Measurements from ENCODE around the gene FCSK. TPM values are rescaled to one million over a fixed set of nuclear protein-coding genes. Genes with fewer than 3 reads are reported as not detected.

Gene FCSK
- total RNA-seq, 1 experiment from 2014 or later: 6.4 TPM

- Histone ChIP-seq H3K27ac (ENCODE audit: low read length) (peak overlapping the region; percentile 82), H4K20me1 (ENCODE audit: insufficient read depth, low read depth, low read length) (no peaks in the 10 kb centered on the region), H3K9ac (ENCODE audit: low read length) (peak overlapping the region; percentile 41), H2AFZ (ENCODE audit: low read length) (no peak overlapping the region), H3K4me1 (ENCODE audit: low read length) (peaks cover 30% of the 10 kb centered on the region), H3K9me3 (ENCODE audit: low read length) (no peaks in the 10 kb centered on the region), H3K4me2 (ENCODE audit: low read depth, low read length, poor library complexity, severe bottlenecking) (peak overlapping the region; percentile 48), H3K36me3 (ENCODE audit: insufficient read depth, low read length) (no peaks in the 10 kb centered on the region), H3K4me3 (ENCODE audit: low read length) (peak overlapping the region; percentile 25; the same call in 1 of the 2 replicates), H3K27me3 (ENCODE audit: low read length) (no peaks in the 10 kb centered on the region), H3K9me2 (replicated peaks; ENCODE audit: insufficient read depth, low read length) (no peaks in the 10 kb centered on the region), H3K79me2 (ENCODE audit: low read length) (no peaks in the 10 kb centered on the region)
- DNase-seq: peak; percentile 66
Measured at GRCh38 chr16:70475054-70475871, 20.9 kb downstream of the FCSK start.

GRCh38 chr16:70476272-70477020 lies 22.1 kb downstream of the FCSK start:
- peak overlapping the region; percentile 82 for H3K27ac ChIP-seq (ENCODE audit: low read length)
- no peak overlapping the region for H2AFZ ChIP-seq (ENCODE audit: low read length)
- no peaks in the 10 kb centered on the region for H4K20me1 ChIP-seq (ENCODE audit: insufficient read depth, low read depth, low read length)
- no peaks in the 10 kb centered on the region for H3K27me3 ChIP-seq (ENCODE audit: low read length)
- H3K9me3 ChIP-seq (ENCODE audit: low read length): no peaks in the 10 kb centered on the region
- H3K4me1 ChIP-seq (ENCODE audit: low read length): peaks cover 30% of the 10 kb centered on the region
- peak overlapping the region; percentile 13 for H3K4me2 ChIP-seq (ENCODE audit: low read depth, low read length, poor library complexity, severe bottlenecking)
- H3K79me2 ChIP-seq (ENCODE audit: low read length): no peaks in the 10 kb centered on the region
- H3K9me2 ChIP-seq (replicated peaks; ENCODE audit: insufficient read depth, low read length): no peaks in the 10 kb centered on the region
- H3K9ac ChIP-seq (ENCODE audit: low read length): peak overlapping the region; percentile 26
- no peak overlapping the region; the same call in 1 of the 2 replicates for H3K4me3 ChIP-seq (ENCODE audit: low read length)
- peak; percentile 50 for DNase-seq
- H3K36me3 ChIP-seq (ENCODE audit: insufficient read depth, low read length): no peaks in the 10 kb centered on the region

GRCh38 chr16:70478169-70478568 lies 23.8 kb downstream of the FCSK start:
- no peak overlapping the region for H3K27ac ChIP-seq (ENCODE audit: low read length)

GRCh38 chr16:70478912-70479341 lies 24.5 kb downstream of the FCSK start:
- Histone ChIP-seq H3K4me2 (ENCODE audit: low read depth, low read length, poor library complexity, severe bottlenecking) (no peak overlapping the region), H3K79me2 (ENCODE audit: low read length) (no peaks in the 10 kb centered on the region), H3K27ac (ENCODE audit: low read length) (no peak overlapping the region), H3K4me3 (ENCODE audit: low read length) (no peak overlapping the region), H4K20me1 (ENCODE audit: insufficient read depth, low read depth, low read length) (no peaks in the 10 kb centered on the region), H3K9me3 (ENCODE audit: low read length) (no peaks in the 10 kb centered on the region), H3K9ac (ENCODE audit: low read length) (no peak overlapping the region), H3K4me1 (ENCODE audit: low read length) (peaks cover 35% of the 10 kb centered on the region), H2AFZ (ENCODE audit: low read length) (no peak overlapping the region), H3K9me2 (replicated peaks; ENCODE audit: insufficient read depth, low read length) (no peaks in the 10 kb centered on the region), H3K36me3 (ENCODE audit: insufficient read depth, low read length) (peaks cover 4% of the 10 kb centered on the region; the same call in 1 of the 2 replicates), H3K27me3 (ENCODE audit: low read length) (no peaks in the 10 kb centered on the region)
- no peak for DNase-seq

More at GRCh38 chr16:70478169-70478568, 23.8 kb downstream of the FCSK start:
- H3K9me3 ChIP-seq (ENCODE audit: low read length): no peaks in the 10 kb centered on the region
- H3K27me3 ChIP-seq (ENCODE audit: low read length): no peaks in the 10 kb centered on the region
- no peaks in the 10 kb centered on the region for H3K79me2 ChIP-seq (ENCODE audit: low read length)
- no peaks in the 10 kb centered on the region for H4K20me1 ChIP-seq (ENCODE audit: insufficient read depth, low read depth, low read length)
- H3K4me1 ChIP-seq (ENCODE audit: low read length): peaks cover 32% of the 10 kb centered on the region
- H2AFZ ChIP-seq (ENCODE audit: low read length): no peak overlapping the region
- H3K36me3 ChIP-seq (ENCODE audit: insufficient read depth, low read length): peaks cover 4% of the 10 kb centered on the region; the same call in 1 of the 2 replicates
- no peak overlapping the region for H3K4me3 ChIP-seq (ENCODE audit: low read length)
- H3K9ac ChIP-seq (ENCODE audit: low read length): no peak overlapping the region
- H3K9me2 ChIP-seq (replicated peaks; ENCODE audit: insufficient read depth, low read length): no peaks in the 10 kb centered on the region
- no peak for DNase-seq
- no peak overlapping the region for H3K4me2 ChIP-seq (ENCODE audit: low read depth, low read length, poor library complexity, severe bottlenecking)

- Histone ChIP-seq H3K4me2 (ENCODE audit: low read depth, low read length, poor library complexity, severe bottlenecking) (no peak overlapping the region), H3K79me2 (ENCODE audit: low read length) (no peaks in the 10 kb centered on the region), H3K4me3 (ENCODE audit: low read length) (no peak overlapping the region), H2AFZ (ENCODE audit: low read length) (no peak overlapping the region), H3K27me3 (ENCODE audit: low read length) (no peaks in the 10 kb centered on the region), H3K9me3 (ENCODE audit: low read length) (no peaks in the 10 kb centered on the region), H3K9ac (ENCODE audit: low read length) (no peak overlapping the region), H3K27ac (ENCODE audit: low read length) (no peak overlapping the region), H3K9me2 (replicated peaks; ENCODE audit: insufficient read depth, low read length) (no peaks in the 10 kb centered on the region), H4K20me1 (ENCODE audit: insufficient read depth, low read depth, low read length) (no peaks in the 10 kb centered on the region), H3K36me3 (ENCODE audit: insufficient read depth, low read length) (peaks cover 4% of the 10 kb centered on the region; the same call in 1 of the 2 replicates), H3K4me1 (ENCODE audit: low read length) (peaks cover 27% of the 10 kb centered on the region)
- no peak for DNase-seq
Measured at GRCh38 chr16:70480127-70481105, 26.0 kb downstream of the FCSK start.

GRCh38 chr16:70481929-70482536 lies 27.6 kb downstream of the FCSK start:
- H4K20me1 ChIP-seq (ENCODE audit: insufficient read depth, low read depth, low read length): no peaks in the 10 kb centered on the region
- H3K4me2 ChIP-seq (ENCODE audit: low read depth, low read length, poor library complexity, severe bottlenecking): no peak overlapping the region
- no peak for DNase-seq
- no peaks in the 10 kb centered on the region for H3K9me3 ChIP-seq (ENCODE audit: low read length)
- no peaks in the 10 kb centered on the region for H3K9me2 ChIP-seq (replicated peaks; ENCODE audit: insufficient read depth, low read length)
- H2AFZ ChIP-seq (ENCODE audit: low read length): no peak overlapping the region
- no peak overlapping the region for H3K27ac ChIP-seq (ENCODE audit: low read length)
- no peak overlapping the region for H3K9ac ChIP-seq (ENCODE audit: low read length)
- peaks cover 17% of the 10 kb centered on the region for H3K4me1 ChIP-seq (ENCODE audit: low read length)
- no peak overlapping the region for H3K4me3 ChIP-seq (ENCODE audit: low read length)
- H3K79me2 ChIP-seq (ENCODE audit: low read length): no peaks in the 10 kb centered on the region
- no peaks in the 10 kb centered on the region for H3K27me3 ChIP-seq (ENCODE audit: low read length)
- H3K36me3 ChIP-seq (ENCODE audit: insufficient read depth, low read length): peaks cover 4% of the 10 kb centered on the region; the same call in 1 of the 2 replicates

- Histone ChIP-seq H2AFZ (ENCODE audit: low read length) (no peak overlapping the region), H3K36me3 (ENCODE audit: insufficient read depth, low read length) (peaks cover 4% of the 10 kb centered on the region; the same call in 1 of the 2 replicates), H3K4me1 (ENCODE audit: low read length) (peaks cover 16% of the 10 kb centered on the region), H3K27me3 (ENCODE audit: low read length) (no peaks in the 10 kb centered on the region), H3K27ac (ENCODE audit: low read length) (peak overlapping the region; percentile 81; the same call in 1 of the 2 replicates), H3K9me2 (replicated peaks; ENCODE audit: insufficient read depth, low read length) (no peaks in the 10 kb centered on the region), H3K9ac (ENCODE audit: low read length) (no peak overlapping the region), H4K20me1 (ENCODE audit: insufficient read depth, low read depth, low read length) (no peaks in the 10 kb centered on the region), H3K9me3 (ENCODE audit: low read length) (no peaks in the 10 kb centered on the region), H3K4me2 (ENCODE audit: low read depth, low read length, poor library complexity, severe bottlenecking) (no peak overlapping the region), H3K79me2 (ENCODE audit: low read length) (no peaks in the 10 kb centered on the region), H3K4me3 (ENCODE audit: low read length) (no peak overlapping the region)
- DNase-seq: no peak
Measured at GRCh38 chr16:70482624-70483023, 28.2 kb downstream of the FCSK start.

Data from Karpas-422 (cell line).